ENCODE data around the gene SPTBN1. TPM values are rescaled to one million over a fixed set of nuclear protein-coding genes. Genes with fewer than 3 reads are reported as not detected.
A peak's percentile ranks its signal among the peaks of the same experiment; 100 is the strongest.

The SPTBN1 gene
- total and polyA plus RNA-seq, 2 of the 13 experiments (the other 11 are each of a cell fraction or from before 2014, with no cell fraction given), result 123 to 299 TPM

DNA sequence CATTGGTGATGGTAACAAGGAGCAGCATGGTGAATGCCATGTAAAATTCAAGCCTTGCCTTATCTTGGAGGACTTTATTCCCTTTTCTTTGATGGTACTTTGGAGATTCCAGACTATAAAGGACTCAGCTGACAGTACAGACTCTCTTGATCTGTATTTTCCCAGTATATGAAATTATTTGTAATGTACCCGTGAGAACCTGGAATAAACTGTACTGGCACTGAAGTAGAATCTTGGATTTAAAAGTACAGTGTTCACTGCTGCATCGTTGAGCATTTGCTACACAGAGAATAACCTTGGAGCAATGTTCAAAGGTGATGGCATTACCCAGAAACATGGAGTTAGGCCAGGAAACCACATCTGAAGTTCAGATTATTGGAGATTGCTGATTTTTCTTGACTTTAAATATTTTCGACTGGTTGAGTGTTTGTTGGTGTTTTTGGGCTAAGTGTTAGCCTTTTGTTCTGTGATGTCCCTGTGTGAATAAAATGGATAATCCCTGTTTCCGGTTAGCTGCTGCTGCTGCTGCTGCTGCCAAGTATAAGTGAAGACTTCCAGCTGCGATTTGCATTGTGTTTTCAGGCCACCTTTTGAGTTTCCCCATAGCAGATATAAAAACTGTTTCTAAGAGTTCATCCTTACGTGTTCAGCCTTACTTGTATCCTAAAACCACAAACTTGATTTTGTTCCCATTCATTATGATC is 122.0 kb downstream of the SPTBN1 start (continued):
- TF ChIP-seq ZBTB43 (CRISPR knock-in tag; conservative IDR thresholded peaks at IDR 0.05) (no peak), ZNF790 (CRISPR knock-in tag; IDR thresholded peaks at IDR 0.05; ENCODE audit: borderline replicate concordance) (no peak), ZNF703 (CRISPR knock-in tag; IDR thresholded peaks at IDR 0.05; ENCODE audit: borderline replicate concordance) (no peak), FOXJ3 (CRISPR knock-in tag; IDR thresholded peaks at IDR 0.05; ENCODE audit: borderline replicate concordance) (peak; percentile 63; the same call in 1 of the 2 replicates), HNRNPLL (IDR thresholded peaks at IDR 0.05; ENCODE audit: low read depth, low read length, poor library complexity, severe bottlenecking) (no peak), RBM22 (optimal IDR thresholded peaks at IDR 0.05; ENCODE audit: low read length) (no peak), XBP1 (CRISPR knock-in tag; IDR thresholded peaks at IDR 0.05) (0 out of 2 replicates have a peak, but pooled peaks have one; percentile 19), POLR2G (IDR thresholded peaks at IDR 0.05; ENCODE audit: low read depth, low read length) (0 out of 2 replicates have a peak, but pooled peaks have one; percentile 28), EP300 (IDR thresholded peaks at IDR 0.05; ENCODE audit: low read depth in 2 of 2, low read length in 2 of 2) (peak in 1 of 2 experiments; percentile 18; a peak in 1 of 4 replicates), EP300 (CRISPR knock-in tag; IDR thresholded peaks at IDR 0.05; ENCODE audit: borderline replicate concordance) (no peak), ARNTL (CRISPR knock-in tag; IDR thresholded peaks at IDR 0.05) (no peak), SKIL (CRISPR knock-in tag; IDR thresholded peaks at IDR 0.05; ENCODE audit: borderline replicate concordance) (no peak), ATRX (CRISPR knock-in tag; IDR thresholded peaks at IDR 0.05; ENCODE audit: borderline replicate concordance) (no peak), HOXA3 (CRISPR knock-in tag; IDR thresholded peaks at IDR 0.05) (no peak), ELF1 (CRISPR knock-in tag; IDR thresholded peaks at IDR 0.05) (0 out of 2 replicates have a peak, but pooled peaks have one; percentile 7), SOX5 (CRISPR knock-in tag; IDR thresholded peaks at IDR 0.05; ENCODE audit: borderline replicate concordance) (peak; percentile 42; the same call in 1 of the 2 replicates), ZBTB21 (CRISPR knock-in tag; IDR thresholded peaks at IDR 0.05) (no peak), FLYWCH1 (CRISPR knock-in tag; IDR thresholded peaks at IDR 0.05) (no peak), RXRB (CRISPR knock-in tag; IDR thresholded peaks at IDR 0.05; ENCODE audit: borderline replicate concordance) (no peak), HNRNPUL1 (IDR thresholded peaks at IDR 0.05; ENCODE audit: low read depth, low read length) (no peak), ZNF331 (CRISPR knock-in tag; IDR thresholded peaks at IDR 0.05) (0 out of 2 replicates have a peak, but pooled peaks have one; percentile 14)
- TF ChIP-seq, protein P1, sequence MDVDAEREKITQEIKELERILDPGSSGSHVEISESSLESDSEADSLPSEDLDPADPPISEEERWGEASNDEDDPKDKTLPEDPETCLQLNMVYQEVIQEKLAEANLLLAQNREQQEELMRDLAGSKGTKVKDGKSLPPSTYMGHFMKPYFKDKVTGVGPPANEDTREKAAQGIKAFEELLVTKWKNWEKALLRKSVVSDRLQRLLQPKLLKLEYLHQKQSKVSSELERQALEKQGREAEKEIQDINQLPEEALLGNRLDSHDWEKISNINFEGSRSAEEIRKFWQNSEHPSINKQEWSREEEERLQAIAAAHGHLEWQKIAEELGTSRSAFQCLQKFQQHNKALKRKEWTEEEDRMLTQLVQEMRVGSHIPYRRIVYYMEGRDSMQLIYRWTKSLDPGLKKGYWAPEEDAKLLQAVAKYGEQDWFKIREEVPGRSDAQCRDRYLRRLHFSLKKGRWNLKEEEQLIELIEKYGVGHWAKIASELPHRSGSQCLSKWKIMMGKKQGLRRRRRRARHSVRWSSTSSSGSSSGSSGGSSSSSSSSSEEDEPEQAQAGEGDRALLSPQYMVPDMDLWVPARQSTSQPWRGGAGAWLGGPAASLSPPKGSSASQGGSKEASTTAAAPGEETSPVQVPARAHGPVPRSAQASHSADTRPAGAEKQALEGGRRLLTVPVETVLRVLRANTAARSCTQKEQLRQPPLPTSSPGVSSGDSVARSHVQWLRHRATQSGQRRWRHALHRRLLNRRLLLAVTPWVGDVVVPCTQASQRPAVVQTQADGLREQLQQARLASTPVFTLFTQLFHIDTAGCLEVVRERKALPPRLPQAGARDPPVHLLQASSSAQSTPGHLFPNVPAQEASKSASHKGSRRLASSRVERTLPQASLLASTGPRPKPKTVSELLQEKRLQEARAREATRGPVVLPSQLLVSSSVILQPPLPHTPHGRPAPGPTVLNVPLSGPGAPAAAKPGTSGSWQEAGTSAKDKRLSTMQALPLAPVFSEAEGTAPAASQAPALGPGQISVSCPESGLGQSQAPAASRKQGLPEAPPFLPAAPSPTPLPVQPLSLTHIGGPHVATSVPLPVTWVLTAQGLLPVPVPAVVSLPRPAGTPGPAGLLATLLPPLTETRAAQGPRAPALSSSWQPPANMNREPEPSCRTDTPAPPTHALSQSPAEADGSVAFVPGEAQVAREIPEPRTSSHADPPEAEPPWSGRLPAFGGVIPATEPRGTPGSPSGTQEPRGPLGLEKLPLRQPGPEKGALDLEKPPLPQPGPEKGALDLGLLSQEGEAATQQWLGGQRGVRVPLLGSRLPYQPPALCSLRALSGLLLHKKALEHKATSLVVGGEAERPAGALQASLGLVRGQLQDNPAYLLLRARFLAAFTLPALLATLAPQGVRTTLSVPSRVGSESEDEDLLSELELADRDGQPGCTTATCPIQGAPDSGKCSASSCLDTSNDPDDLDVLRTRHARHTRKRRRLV (CRISPR knock-in tag; IDR thresholded peaks at IDR 0.05), result no peak
